Measurements from ENCODE around the gene PTPRD. TPM values are rescaled to one million over a fixed set of nuclear protein-coding genes. Genes with fewer than 3 reads are reported as not detected.

The PTPRD gene
- total RNA-seq, 1 experiment from 2014 or later, result 32.5 TPM

GRCh38 chr9:9133526-9133925 is 1479.3 kb downstream of the PTPRD start:
- H3K36me3 Mint-ChIP-seq (ENCODE audit: insufficient read depth in 1 of 3, low read depth in 3 of 3), result no peaks in the 10 kb centered on the region
- Histone ChIP-seq H3K27me3 (ENCODE audit: insufficient read depth, low read length) (no peaks in the 10 kb centered on the region), H3K9ac (ENCODE audit: extremely low read depth, insufficient read length, low read length) (no peak overlapping the region), H3K27ac (ENCODE audit: insufficient read length, low read depth, low read length) (no peak overlapping the region), H2BK120ac (ENCODE audit: low read depth, low read length, poor library complexity, severe bottlenecking) (no peak overlapping the region), H2BK5ac (ENCODE audit: insufficient read length, low read length) (no peak overlapping the region), H3K14ac (ENCODE audit: insufficient read depth, low read length) (no peak overlapping the region), H3K4ac (ENCODE audit: low read depth, low read length) (no peak overlapping the region), H3K79me1 (ENCODE audit: insufficient read depth, low read depth, low read length, poor library complexity, severe bottlenecking) (no peaks in the 10 kb centered on the region), H3K9me3 (ENCODE audit: control insufficient read depth, low read depth, low read length) (no peaks in the 10 kb centered on the region), H2BK12ac (ENCODE audit: insufficient read length, low read depth, low read length) (no peak overlapping the region), H3K4me1 (ENCODE audit: insufficient read depth, low read length) (no peaks in the 10 kb centered on the region), H2AK5ac (ENCODE audit: insufficient read length, low read length) (no peak overlapping the region), H3K56ac (ENCODE audit: insufficient read length, low read depth, low read length) (no peak overlapping the region), H4K8ac (replicated peaks; ENCODE audit: insufficient read length, low read depth, low read length) (no peak overlapping the region), H2AFZ (ENCODE audit: low read length) (no peak overlapping the region), H3K23ac (ENCODE audit: insufficient read length, low read depth, low read length) (no peak overlapping the region), H3K79me2 (ENCODE audit: insufficient read depth, low read length) (no peaks in the 10 kb centered on the region), H3T11ph (ENCODE audit: low read length) (no peak overlapping the region), H2BK15ac (ENCODE audit: low read depth, low read length) (no peak overlapping the region), H3K4me2 (ENCODE audit: insufficient read depth, insufficient read length, low read length) (no peak overlapping the region), H4K91ac (ENCODE audit: insufficient read length, low read depth, low read length) (no peak overlapping the region), H2BK20ac (ENCODE audit: low read depth, low read length, poor library complexity, severe bottlenecking) (no peak overlapping the region), H3K23me2 (ENCODE audit: insufficient read length, low read depth, low read length, poor library complexity, severe bottlenecking) (no peaks in the 10 kb centered on the region), H4K5ac (ENCODE audit: insufficient read length, low read depth, low read length) (no peak overlapping the region), H4K20me1 (ENCODE audit: control insufficient read depth, insufficient read depth, insufficient read length) (no peaks in the 10 kb centered on the region), H3K18ac (ENCODE audit: insufficient read length, low read depth, low read length) (no peak overlapping the region)
- H3K27ac Mint-ChIP-seq, result no peak overlapping the region; a peak in 2 of 7 replicates
- no peak for TF ChIP-seq CTCF (conservative IDR thresholded peaks at IDR 0.05)
- DNase-seq, result no peak
- H3K4me3 Mint-ChIP-seq, result no peak overlapping the region
- no peaks in the 10 kb centered on the region for H3K27me3 Mint-ChIP-seq (ENCODE audit: low read depth)
- WGBS (ENCODE audit: extremely low coverage, insufficient read length, low lambda C conversion rate), result no CpG with 5 or more reads among the region's 3 CpGs
- H3K4me1 Mint-ChIP-seq, result no peaks in the 10 kb centered on the region
- H3K9me3 Mint-ChIP-seq, result no peaks in the 10 kb centered on the region

Measured in H9 (cell line).